ENCODE measurements around the gene THPO. TPM values are rescaled to one million over a fixed set of nuclear protein-coding genes. Genes with fewer than 3 reads are reported as not detected.

The THPO gene
- total and polyA plus RNA-seq, 9 of the 15 experiments (the other 6 are each of a cell fraction or from before 2014, with no cell fraction given), result 0.11 to 1.1 (median 0.35) TPM; not detected in 1

GRCh38 chr3:184339001-184339400 is 39.0 kb downstream of the THPO start:
- intact Hi-C loops (cut with micrococcal nuclease), result no loop called here

GRCh38 chr3:184338511-184338945 is 39.5 kb downstream of the THPO start:
- H3K4me3 ChIP-seq, result no peak overlapping the region
- 93% methylated on average over 21 of the region's 37 CpGs for WGBS (ENCODE audit: insufficient coverage, low coverage, missing lambda C conversion rate)
- peaks cover 19% of the 10 kb centered on the region for H4K20me1 ChIP-seq (replicated peaks; ENCODE audit: control insufficient read depth, insufficient read depth, low read length)
- ATAC-seq (no peak), FAIRE-seq (no peak), DNase-seq (ENCODE audit: extremely low read depth in 1 of 4, low spot score in 3 of 4) (no peak)
- H3K9me1 ChIP-seq (ENCODE audit: control insufficient read depth, insufficient read depth, low read length), result peaks cover 11% of the 10 kb centered on the region
- H3K9me3 ChIP-seq (replicated peaks; ENCODE audit: control insufficient read depth, insufficient read depth, low read depth, low read length), result no peaks in the 10 kb centered on the region
- peaks cover 16% of the 10 kb centered on the region for H3K79me2 ChIP-seq (ENCODE audit: control insufficient read depth, insufficient read depth, low read length)
- H3K27ac ChIP-seq (ENCODE audit: extremely low read depth, low read depth, low read length), result no peak overlapping the region
- in situ Hi-C loops (cut with MboI), result no loop called here
- ChIA-PET POLR2A (interaction anchor here (1.4 kb wide), 1 partner anchor 10 kb away, joined by 7 read pairs; no protein-coding TSS in a partner anchor), CTCF (ENCODE audit: low intra/inter-chr PET ratio) (no interaction called here)
- H3K9ac ChIP-seq (ENCODE audit: insufficient read depth in 1 of 2, low read depth in 2 of 2, low read length in 2 of 2), result peak overlapping the region in 1 of 2 experiments; percentile 64; a peak in 2 of 4 replicates
- TF ChIP-seq KDM5B (IDR thresholded peaks at IDR 0.05; ENCODE audit: insufficient replicate concordance, low read depth, low read length) (no peak), ZBTB33 (CRISPR knock-in tag; IDR thresholded peaks at IDR 0.05) (peak; percentile 71), E2F5 (CRISPR knock-in tag; IDR thresholded peaks at IDR 0.05) (no peak), KDM1A (IDR thresholded peaks at IDR 0.05) (no peak), RBFOX2 (IDR thresholded peaks at IDR 0.05; ENCODE audit: low read depth, low read length) (0 out of 2 replicates have a peak, but pooled peaks have one; percentile 37)
- BruUV-seq (replicated peaks), result no TSS peak
- H3K4me1 ChIP-seq (replicated peaks in 1 of 2; ENCODE audit: control insufficient read depth in 2 of 2, insufficient read depth in 2 of 2, low read length in 2 of 2), result peaks cover 32 to 56% of the 10 kb centered on the region in 2 experiments
- H3K27me3 ChIP-seq (ENCODE audit: control insufficient read depth in 2 of 2, insufficient read depth in 2 of 2, low read length in 2 of 2), result no peaks in the 10 kb centered on the region
- H3K36me3 ChIP-seq (ENCODE audit: control insufficient read depth, insufficient read depth, low read length), result peaks cover 32% of the 10 kb centered on the region
- no peak overlapping the region for H2AFZ ChIP-seq (ENCODE audit: low read depth, low read length)
- intact Hi-C loops (cut with micrococcal nuclease), result no loop called here
- no peak overlapping the region for H3K4me2 ChIP-seq (ENCODE audit: insufficient read depth, low read length)

More at GRCh38 chr3:184339001-184339400, 39.0 kb downstream of the THPO start:
- FAIRE-seq (no peak), ATAC-seq (no peak), DNase-seq (ENCODE audit: extremely low read depth in 1 of 4, low spot score in 3 of 4) (no peak)
- in situ Hi-C loops (cut with MboI), result no loop called here
- Histone ChIP-seq H3K36me3 (ENCODE audit: control insufficient read depth, insufficient read depth, low read length) (peaks cover 29% of the 10 kb centered on the region), H3K9ac (ENCODE audit: insufficient read depth in 1 of 2, low read depth in 2 of 2, low read length in 2 of 2) (peak overlapping the region in 1 of 2 experiments; percentile 64; a peak in 2 of 4 replicates), H3K4me2 (ENCODE audit: insufficient read depth, low read length) (no peak overlapping the region), H2AFZ (ENCODE audit: low read depth, low read length) (no peak overlapping the region), H4K20me1 (replicated peaks; ENCODE audit: control insufficient read depth, insufficient read depth, low read length) (peaks cover 14% of the 10 kb centered on the region), H3K9me1 (ENCODE audit: control insufficient read depth, insufficient read depth, low read length) (peaks cover 8% of the 10 kb centered on the region), H3K27ac (ENCODE audit: extremely low read depth, low read depth, low read length) (no peak overlapping the region), H3K27me3 (ENCODE audit: control insufficient read depth in 2 of 2, insufficient read depth in 2 of 2, low read length in 2 of 2) (no peaks in the 10 kb centered on the region), H3K4me1 (replicated peaks in 1 of 2; ENCODE audit: control insufficient read depth in 2 of 2, insufficient read depth in 2 of 2, low read length in 2 of 2) (peaks cover 28 to 52% of the 10 kb centered on the region in 2 experiments), H3K9me3 (replicated peaks; ENCODE audit: control insufficient read depth, insufficient read depth, low read depth, low read length) (no peaks in the 10 kb centered on the region), H3K4me3 (no peak overlapping the region), H3K79me2 (ENCODE audit: control insufficient read depth, insufficient read depth, low read length) (peaks cover 16% of the 10 kb centered on the region)
- BruUV-seq (replicated peaks), result no TSS peak
- ChIA-PET CTCF (ENCODE audit: low intra/inter-chr PET ratio) (no interaction called here), POLR2A (interaction anchor here (1.0 to 1.4 kb wide), 2 partner anchors 9 to 22 kb away, joined by 3 to 7 read pairs; no protein-coding TSS in a partner anchor)
- no peak for TF ChIP-seq HLTF (IDR thresholded peaks at IDR 0.05)
- TF ChIP-seq CBFB (CRISPR knock-in tag; IDR thresholded peaks at IDR 0.05), result no peak
- no peak for TF ChIP-seq ARID1B (IDR thresholded peaks at IDR 0.05)
- TF ChIP-seq CC2D1A (IDR thresholded peaks at IDR 0.05), result no peak
- TF ChIP-seq ZNF197 (CRISPR knock-in tag; IDR thresholded peaks at IDR 0.05; ENCODE audit: low read depth), result no peak
- no peak for TF ChIP-seq CBX1 (IDR thresholded peaks at IDR 0.05; ENCODE audit: low read depth)
- no peak for TF ChIP-seq SAP30 (IDR thresholded peaks at IDR 0.05; ENCODE audit: borderline replicate concordance, insufficient read depth, low read depth, low read length, poor library complexity, severe bottlenecking)
- no peak for TF ChIP-seq NR4A1 (CRISPR knock-in tag; IDR thresholded peaks at IDR 0.05)
- no peak for TF ChIP-seq NR4A1 (tag; IDR thresholded peaks at IDR 0.05)
- 88% methylated on average over 3 of the region's 8 CpGs for WGBS (ENCODE audit: insufficient coverage, low coverage, missing lambda C conversion rate)

All from K562 (cell line).